ENCODE results near the gene CDKN2D. TPM values are rescaled to one million over a fixed set of nuclear protein-coding genes. Genes with fewer than 3 reads are reported as not detected.
"Not testable (repeated sequence)": the region's sequence is repeated elsewhere in the genome, so short reads cannot be mapped to it uniquely, and the experiment has no call there.

CDKN2D gene
- total RNA-seq, 1 experiment from 2014 or later: 17.1 TPM

- no peaks in the 10 kb centered on the region for H3K9me3 ChIP-seq (ENCODE audit: low read length)
- CTCF ChIA-PET: no interaction called here
- no peak within 1 kb of the TSS for H3K27ac ChIP-seq (ENCODE audit: low read length)
- DNase-seq (peak; percentile 81), ATAC-seq (peak; percentile 78)
- H2AFZ ChIP-seq (ENCODE audit: low read length): peak within 1 kb of the TSS; percentile 81
- no peaks in the 10 kb centered on the region for H3K27me3 ChIP-seq (ENCODE audit: low read length)
- H3K36me3 ChIP-seq (ENCODE audit: low read depth, low read length): peaks cover 1% of the 10 kb centered on the region; the same call in 1 of the 2 replicates
- H3K4me2 ChIP-seq (ENCODE audit: low read length): peak within 1 kb of the TSS; percentile 88
- TF ChIP-seq CTCF (conservative IDR thresholded peaks at IDR 0.05; ENCODE audit: low read depth, low read length) (no peak), EZH2phosphoT487 (IDR thresholded peaks at IDR 0.05; ENCODE audit: borderline replicate concordance, low read length) (no peak), EZH2 (IDR thresholded peaks at IDR 0.05; ENCODE audit: low read length, unreplicated experiment) (no peak)
- H3F3A ChIP-seq (ENCODE audit: low read length, unreplicated experiment): no peaks in the 10 kb centered on the region
- POLR2A ChIA-PET (ENCODE audit: unreplicated experiment): interaction anchor here (0.7 kb wide), 1 partner anchor 25 kb away, joined by 3 read pairs; the partner anchor contains the start of gene CDKN2D
- BruUV-seq (replicated peaks): no TSS peak
- peak within 1 kb of the TSS; percentile 95 for H3K4me3 ChIP-seq (ENCODE audit: low read length)
- H4K20me1 ChIP-seq (ENCODE audit: low read length): no peaks in the 10 kb centered on the region
- H3K9me2 ChIP-seq (replicated peaks; ENCODE audit: low read length): no peaks in the 10 kb centered on the region
- H3K79me2 ChIP-seq (ENCODE audit: low read length): peaks cover 26% of the 10 kb centered on the region
- H3K4me1 ChIP-seq (ENCODE audit: insufficient read depth, low read length): 0 out of 2 replicates have a peak, but pooled peaks cover 9% of the 10 kb centered on the region
- intact Hi-C loops (cut with micrococcal nuclease): no loop called here
- H3K9ac ChIP-seq (ENCODE audit: low read length): peak within 1 kb of the TSS; percentile 83
These were observed 25.1 kb downstream of the CDKN2D start, which contains the start of gene ATG4D for GRCh38 chr19:10543420-10544241. TSS of gene ATG4D (plus strand) at chr19:10543904. CDS start at chr19:10544091, 187 bp downstream.

GRCh38 chr19:10543059-10543419, 25.7 kb downstream of the CDKN2D start:
- no peak for DNase-seq
- Histone ChIP-seq H3K4me2 (ENCODE audit: low read length) (peak overlapping the region; percentile 88), H3K36me3 (ENCODE audit: low read depth, low read length) (no peaks in the 10 kb centered on the region), H3K27me3 (ENCODE audit: low read length) (no peaks in the 10 kb centered on the region), H3K79me2 (ENCODE audit: low read length) (peaks cover 26% of the 10 kb centered on the region), H3K9me2 (replicated peaks; ENCODE audit: low read length) (no peaks in the 10 kb centered on the region), H3F3A (ENCODE audit: low read length, unreplicated experiment) (no peaks in the 10 kb centered on the region), H3K4me3 (ENCODE audit: low read length) (peak overlapping the region; percentile 95), H3K4me1 (ENCODE audit: insufficient read depth, low read length) (0 out of 2 replicates have a peak, but pooled peaks cover 9% of the 10 kb centered on the region), H3K27ac (ENCODE audit: low read length) (no peak overlapping the region), H4K20me1 (ENCODE audit: low read length) (no peaks in the 10 kb centered on the region), H2AFZ (ENCODE audit: low read length) (peak overlapping the region; percentile 81), H3K9me3 (ENCODE audit: low read length) (no peaks in the 10 kb centered on the region), H3K9ac (ENCODE audit: low read length) (no peak overlapping the region)
- intact Hi-C loops (cut with micrococcal nuclease): no loop called here
- ChIA-PET POLR2A (ENCODE audit: unreplicated experiment) (interaction anchor here (0.7 kb wide), 1 partner anchor 26 kb away, joined by 3 read pairs; the partner anchor contains the start of gene CDKN2D), CTCF (no interaction called here)
- no TSS peak for BruUV-seq (replicated peaks)
- ATAC-seq: no peak
- TF ChIP-seq EZH2phosphoT487 (IDR thresholded peaks at IDR 0.05; ENCODE audit: borderline replicate concordance, low read length) (no peak), CTCF (conservative IDR thresholded peaks at IDR 0.05; ENCODE audit: low read depth, low read length) (no peak), EZH2 (IDR thresholded peaks at IDR 0.05; ENCODE audit: low read length, unreplicated experiment) (no peak)

- CTCF ChIA-PET; H3K4me1 ChIP-seq (ENCODE audit: insufficient read depth, low read length); POLR2A ChIA-PET (ENCODE audit: unreplicated experiment): not testable (repeated sequence)
These were observed 29.8 kb downstream of the CDKN2D start for GRCh38 chr19:10539016-10539415.

More at GRCh38 chr19:10539016-10539415, 29.8 kb downstream of the CDKN2D start:
- H3K9ac ChIP-seq (ENCODE audit: low read length); H2AFZ ChIP-seq (ENCODE audit: low read length); DNase-seq; H3K27ac ChIP-seq (ENCODE audit: low read length); H3K27me3 ChIP-seq (ENCODE audit: low read length); H4K20me1 ChIP-seq (ENCODE audit: low read length); H3K9me2 ChIP-seq (replicated peaks; ENCODE audit: low read length); H3K79me2 ChIP-seq (ENCODE audit: low read length); H3K36me3 ChIP-seq (ENCODE audit: low read depth, low read length); H3F3A ChIP-seq (ENCODE audit: low read length, unreplicated experiment); H3K4me3 ChIP-seq (ENCODE audit: low read length); BruUV-seq (replicated peaks); H3K9me3 ChIP-seq (ENCODE audit: low read length); H3K4me2 ChIP-seq (ENCODE audit: low read length); intact Hi-C loops (cut with micrococcal nuclease); ATAC-seq: not testable (repeated sequence)
